ENCODE data around the gene FAM161B.
"Not testable (repeated sequence)": the region's sequence is repeated elsewhere in the genome, so short reads cannot be mapped to it uniquely, and the experiment has no call there.

FAM161B gene, protein sequence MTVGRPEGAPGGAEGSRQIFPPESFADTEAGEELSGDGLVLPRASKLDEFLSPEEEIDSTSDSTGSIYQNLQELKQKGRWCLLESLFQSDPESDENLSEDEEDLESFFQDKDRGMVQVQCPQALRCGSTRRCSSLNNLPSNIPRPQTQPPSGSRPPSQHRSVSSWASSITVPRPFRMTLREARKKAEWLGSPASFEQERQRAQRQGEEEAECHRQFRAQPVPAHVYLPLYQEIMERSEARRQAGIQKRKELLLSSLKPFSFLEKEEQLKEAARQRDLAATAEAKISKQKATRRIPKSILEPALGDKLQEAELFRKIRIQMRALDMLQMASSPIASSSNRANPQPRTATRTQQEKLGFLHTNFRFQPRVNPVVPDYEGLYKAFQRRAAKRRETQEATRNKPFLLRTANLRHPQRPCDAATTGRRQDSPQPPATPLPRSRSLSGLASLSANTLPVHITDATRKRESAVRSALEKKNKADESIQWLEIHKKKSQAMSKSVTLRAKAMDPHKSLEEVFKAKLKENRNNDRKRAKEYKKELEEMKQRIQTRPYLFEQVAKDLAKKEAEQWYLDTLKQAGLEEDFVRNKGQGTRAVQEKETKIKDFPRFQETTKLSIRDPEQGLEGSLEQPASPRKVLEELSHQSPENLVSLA

DNA sequence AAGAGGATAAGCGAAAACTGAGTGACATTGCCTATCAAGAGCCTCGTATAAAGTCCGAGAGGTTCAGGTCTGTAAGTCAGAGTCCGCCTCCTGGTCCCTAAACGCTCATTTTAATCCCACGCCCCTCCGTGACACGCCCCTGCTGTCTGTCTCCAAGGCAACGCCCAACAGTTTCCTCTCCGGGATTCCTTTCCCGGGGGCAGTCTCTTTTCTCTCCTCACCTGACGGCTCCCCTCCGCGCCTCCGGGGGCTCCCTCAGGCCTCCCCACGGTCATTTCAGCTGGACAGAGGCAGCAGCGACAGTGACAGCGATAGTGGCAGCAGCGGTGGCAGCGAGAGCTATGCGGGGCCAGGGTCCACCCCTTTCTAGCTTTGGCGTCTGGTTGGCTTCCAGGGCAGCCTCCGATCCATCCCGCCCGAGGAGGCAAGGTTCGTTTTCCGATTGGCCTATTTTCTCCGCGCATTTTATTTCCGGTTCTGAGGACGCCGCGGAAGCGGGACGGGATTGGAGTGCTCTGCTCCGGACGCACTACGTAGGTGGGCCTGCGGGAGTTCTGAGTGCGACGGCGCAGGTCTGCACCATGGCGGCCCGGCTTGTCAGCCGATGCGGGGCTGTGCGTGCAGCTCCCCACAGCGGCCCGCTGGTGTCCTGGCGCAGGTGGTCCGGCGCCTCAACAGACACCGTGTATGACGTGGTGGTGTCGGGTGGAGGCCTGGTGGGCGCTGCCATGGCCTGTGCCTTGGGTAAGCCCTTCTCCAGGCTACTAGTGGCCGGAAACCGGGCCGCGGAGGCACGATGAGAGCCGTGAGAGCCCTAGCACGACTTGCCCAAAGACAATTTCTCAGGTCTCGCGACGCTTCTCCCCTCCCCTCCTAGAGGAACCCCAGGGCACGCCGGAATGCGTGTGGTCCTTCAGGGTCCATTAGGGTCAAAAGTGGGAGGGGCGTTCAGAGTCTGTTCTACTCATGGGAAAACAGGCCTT lies at the start of gene FAM161B, which contains the start of gene COQ6:
Gene FAM161B, minus strand, starts transcription at position 343 of the 983 bp plus-strand sequence. Its CDS starts 68 bp downstream, at position 275.
Gene COQ6, plus strand, starts transcription at position 551 of the 983 bp plus-strand sequence. Its CDS starts 31 bp downstream, at position 582.
- Histone ChIP-seq H3K4me1 (ENCODE audit: insufficient read depth, low read length) (no peaks in the 10 kb centered on the region), H3K4me3 (ENCODE audit: low read length) (peak within 1 kb of the TSS; percentile 95), H3K9ac (ENCODE audit: low read depth, low read length) (peak within 1 kb of the TSS; percentile 72; the same call in 1 of the 2 replicates), H3K9me3 (ENCODE audit: insufficient read depth, low read depth, low read length) (no peaks in the 10 kb centered on the region), H3K27ac (ENCODE audit: low read length) (peak within 1 kb of the TSS; percentile 74), H3K27me3 (ENCODE audit: insufficient read depth, low read length) (no peaks in the 10 kb centered on the region), H3K36me3 (ENCODE audit: insufficient read depth, low read depth, low read length) (peaks cover 9% of the 10 kb centered on the region; the same call in 1 of the 2 replicates)

DNA sequence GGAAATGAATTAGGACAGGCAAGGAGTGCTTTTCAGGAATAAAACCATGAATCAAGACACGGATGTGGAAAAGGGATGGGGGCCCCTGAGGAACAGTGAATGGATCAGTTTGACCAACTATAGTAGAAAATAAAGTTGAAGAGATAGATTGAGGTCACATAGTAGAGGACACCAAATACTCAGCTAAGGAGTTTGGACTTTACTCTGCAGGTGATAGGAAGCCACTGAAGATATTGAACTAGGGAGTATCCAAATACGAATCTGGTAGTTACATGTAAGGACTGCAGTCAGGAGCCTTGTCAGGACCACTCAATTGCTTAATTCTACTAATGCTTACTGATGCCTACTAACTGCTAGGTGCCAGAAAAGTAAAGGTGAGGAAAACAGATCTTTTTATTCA lies 48.8 kb upstream of the FAM161B start:
- no peaks in the 10 kb centered on the region for H3K36me3 ChIP-seq (ENCODE audit: insufficient read depth, low read depth, low read length)
- no peak overlapping the region for H3K4me3 ChIP-seq (ENCODE audit: low read length)
- H3K27me3 ChIP-seq (ENCODE audit: insufficient read depth, low read length): no peaks in the 10 kb centered on the region
- H3K9me3 ChIP-seq (ENCODE audit: insufficient read depth, low read depth, low read length): no peaks in the 10 kb centered on the region
- no peaks in the 10 kb centered on the region for H3K4me1 ChIP-seq (ENCODE audit: insufficient read depth, low read length)
- no peak overlapping the region for H3K9ac ChIP-seq (ENCODE audit: low read depth, low read length)
- no peak overlapping the region for H3K27ac ChIP-seq (ENCODE audit: low read length)

DNA sequence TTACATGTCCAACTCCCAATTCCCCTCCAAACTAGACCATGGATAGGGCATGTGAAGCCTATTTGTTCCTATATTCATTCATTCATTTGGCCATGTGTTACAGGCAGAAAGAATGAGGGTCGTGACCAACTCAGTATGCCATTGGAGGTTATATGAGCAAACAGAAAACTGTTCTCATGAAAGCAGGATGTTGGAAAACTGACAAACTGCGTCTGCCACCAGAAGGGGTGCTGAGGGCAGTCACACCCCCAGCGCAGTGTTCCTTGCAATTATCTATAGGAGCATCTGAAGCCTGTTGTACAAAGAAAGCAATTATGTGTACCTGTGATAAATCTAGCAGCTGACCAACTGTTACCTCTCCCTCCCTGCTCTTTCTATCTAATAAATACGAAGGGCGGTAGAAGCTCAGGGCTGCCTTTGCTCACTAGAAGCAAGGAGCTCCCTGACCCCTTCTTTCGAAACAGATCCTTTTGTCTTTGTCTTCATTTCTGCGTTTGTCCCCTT lies 48.1 kb upstream of the FAM161B start:
- Histone ChIP-seq H3K9ac (ENCODE audit: low read depth, low read length) (no peak overlapping the region), H3K9me3 (ENCODE audit: insufficient read depth, low read depth, low read length) (no peaks in the 10 kb centered on the region)

DNA sequence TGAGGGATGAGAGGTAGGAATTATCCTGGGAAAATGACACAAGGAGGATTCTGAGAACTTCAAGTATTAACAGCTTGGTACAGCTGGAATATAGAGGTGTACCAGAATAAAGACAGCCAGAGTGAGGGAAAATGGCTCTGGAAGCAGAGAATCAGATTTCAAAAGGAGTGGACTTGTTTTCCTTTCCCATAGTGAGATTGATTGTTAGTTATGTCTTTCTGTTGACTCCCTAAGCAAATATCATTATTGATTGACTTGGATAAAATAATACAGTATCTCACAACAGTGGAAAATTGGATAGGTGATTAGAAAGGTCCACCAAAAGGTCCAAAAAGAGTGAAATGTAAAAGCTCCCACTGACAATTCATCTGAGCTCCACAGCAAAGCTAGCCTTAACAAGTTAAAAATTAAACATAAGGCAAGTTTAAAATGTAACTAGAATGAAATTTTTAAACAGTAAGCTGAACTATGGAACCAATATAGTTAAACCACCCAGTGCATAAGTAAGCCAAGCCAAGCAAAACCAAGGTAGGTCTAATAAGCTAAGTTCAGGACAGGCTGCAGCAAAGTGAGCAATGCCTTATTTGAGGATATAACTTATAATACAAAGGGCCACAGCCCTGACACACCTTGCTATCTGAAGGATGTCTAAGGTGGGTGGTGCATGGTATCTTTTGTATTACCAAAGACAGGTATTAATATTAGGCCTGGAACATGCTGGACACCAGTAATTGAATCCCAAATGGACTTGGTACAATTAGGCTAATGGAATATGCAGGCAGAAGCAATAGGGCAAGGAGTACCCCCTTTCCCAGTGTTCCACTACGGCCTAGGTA lies 47.4 kb upstream of the FAM161B start:
- Histone ChIP-seq H3K27me3 (ENCODE audit: insufficient read depth, low read length) (no peaks in the 10 kb centered on the region), H3K27ac (ENCODE audit: low read length) (no peak overlapping the region), H3K9ac (ENCODE audit: low read depth, low read length) (no peak overlapping the region), H3K4me3 (ENCODE audit: low read length) (no peak overlapping the region), H3K9me3 (ENCODE audit: insufficient read depth, low read depth, low read length) (no peaks in the 10 kb centered on the region), H3K4me1 (ENCODE audit: insufficient read depth, low read length) (no peaks in the 10 kb centered on the region), H3K36me3 (ENCODE audit: insufficient read depth, low read depth, low read length) (no peaks in the 10 kb centered on the region)

More for the DNA sequence above, 48.1 kb upstream of the FAM161B start:
- H3K27me3 ChIP-seq (ENCODE audit: insufficient read depth, low read length): no peaks in the 10 kb centered on the region
- H3K4me3 ChIP-seq (ENCODE audit: low read length): no peak overlapping the region
- no peaks in the 10 kb centered on the region for H3K4me1 ChIP-seq (ENCODE audit: insufficient read depth, low read length)
- H3K36me3 ChIP-seq (ENCODE audit: insufficient read depth, low read depth, low read length): no peaks in the 10 kb centered on the region
- no peak overlapping the region for H3K27ac ChIP-seq (ENCODE audit: low read length)

DNA sequence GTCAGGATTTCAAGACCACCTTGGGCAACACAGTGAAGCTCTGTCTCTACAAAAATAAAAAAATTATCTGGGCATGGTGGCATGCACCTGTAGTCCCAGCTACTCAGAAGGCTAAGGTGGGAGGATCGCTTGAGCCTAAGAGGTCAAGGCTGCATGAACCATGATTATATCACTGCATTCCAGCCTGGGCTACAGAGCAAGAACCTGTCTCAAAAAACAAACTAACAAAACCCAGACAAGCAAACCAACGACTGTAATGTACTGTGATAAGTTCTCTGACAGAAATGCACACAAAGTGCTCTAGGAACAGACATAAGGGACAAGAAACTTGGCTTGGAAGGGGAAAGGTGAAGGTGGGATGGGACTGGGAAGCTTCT lies 46.8 kb upstream of the FAM161B start:
- Histone ChIP-seq H3K36me3 (ENCODE audit: insufficient read depth, low read depth, low read length) (no peaks in the 10 kb centered on the region), H3K4me3 (ENCODE audit: low read length) (no peak overlapping the region), H3K9me3 (ENCODE audit: insufficient read depth, low read depth, low read length) (no peaks in the 10 kb centered on the region), H3K27ac (ENCODE audit: low read length) (no peak overlapping the region), H3K9ac (ENCODE audit: low read depth, low read length) (no peak overlapping the region), H3K27me3 (ENCODE audit: insufficient read depth, low read length) (no peaks in the 10 kb centered on the region), H3K4me1 (ENCODE audit: insufficient read depth, low read length) (no peaks in the 10 kb centered on the region)

DNA sequence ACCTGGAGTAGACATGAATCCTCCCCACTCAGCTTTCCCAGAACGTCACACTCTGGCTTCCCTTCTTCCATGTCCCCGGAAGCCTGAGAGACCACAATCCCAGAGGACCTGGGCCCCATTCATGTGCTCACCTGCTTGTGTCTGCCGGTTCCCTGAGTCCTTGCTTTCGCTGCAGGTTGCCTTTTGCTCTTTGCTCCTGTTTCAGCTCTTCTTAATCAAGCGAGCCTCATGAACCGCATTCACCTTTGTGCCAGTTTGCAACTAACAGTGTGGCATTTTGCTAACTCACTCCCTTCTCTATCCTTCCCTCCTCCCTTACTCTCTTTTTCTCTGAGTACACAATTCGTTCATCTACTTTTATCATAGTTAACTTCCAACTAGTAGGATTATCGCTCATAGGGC lies 46.1 kb upstream of the FAM161B start:
- Histone ChIP-seq H3K9me3 (ENCODE audit: insufficient read depth, low read depth, low read length) (no peaks in the 10 kb centered on the region), H3K27ac (ENCODE audit: low read length) (no peak overlapping the region), H3K4me1 (ENCODE audit: insufficient read depth, low read length) (no peaks in the 10 kb centered on the region), H3K9ac (ENCODE audit: low read depth, low read length) (no peak overlapping the region), H3K4me3 (ENCODE audit: low read length) (no peak overlapping the region), H3K36me3 (ENCODE audit: insufficient read depth, low read depth, low read length) (no peaks in the 10 kb centered on the region), H3K27me3 (ENCODE audit: insufficient read depth, low read length) (no peaks in the 10 kb centered on the region)

DNA sequence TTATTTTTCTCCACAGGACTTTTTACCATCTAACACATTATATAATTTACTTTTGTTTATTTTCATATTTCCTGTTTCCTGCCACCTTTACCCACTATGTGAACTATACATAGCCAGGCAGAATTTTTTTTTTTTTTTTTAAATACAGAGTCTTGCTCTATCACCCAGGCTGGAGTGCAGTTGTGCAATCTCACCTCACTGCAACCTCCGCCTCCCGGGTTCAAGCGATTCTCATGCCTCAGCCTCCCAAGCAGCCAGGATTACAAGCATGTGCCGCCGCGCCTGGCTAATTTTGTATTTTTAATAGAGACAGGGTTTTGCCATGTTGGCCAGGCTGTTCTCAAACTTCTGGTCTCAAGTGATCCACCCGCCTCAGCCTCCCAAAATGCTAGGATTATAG lies 45.0 kb upstream of the FAM161B start:
- H3K4me1 ChIP-seq (ENCODE audit: insufficient read depth, low read length); H3K36me3 ChIP-seq (ENCODE audit: insufficient read depth, low read depth, low read length); H3K9me3 ChIP-seq (ENCODE audit: insufficient read depth, low read depth, low read length); H3K4me3 ChIP-seq (ENCODE audit: low read length); H3K9ac ChIP-seq (ENCODE audit: low read depth, low read length); H3K27me3 ChIP-seq (ENCODE audit: insufficient read depth, low read length); H3K27ac ChIP-seq (ENCODE audit: low read length): not testable (repeated sequence)

DNA sequence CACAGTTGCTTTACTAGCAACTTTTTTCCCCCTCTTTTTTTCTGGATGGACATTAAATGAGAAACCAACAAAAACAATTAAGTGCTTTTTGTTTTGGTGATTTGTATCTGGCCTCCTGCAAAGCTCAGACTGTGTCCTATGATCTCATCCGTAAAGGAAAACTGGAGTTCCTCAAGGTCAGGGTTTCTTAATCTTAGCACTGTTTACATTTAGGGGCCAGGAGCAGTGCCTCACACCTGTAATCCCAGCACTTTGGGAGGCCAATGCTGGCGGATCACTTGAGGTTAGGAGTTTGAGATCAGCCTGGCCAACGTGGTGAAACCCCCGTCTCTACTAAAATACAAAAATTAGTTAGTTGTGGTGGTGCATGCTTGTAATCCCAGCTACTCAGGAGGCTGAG lies 41.2 kb upstream of the FAM161B start:
- Histone ChIP-seq H3K4me1 (ENCODE audit: insufficient read depth, low read length) (no peaks in the 10 kb centered on the region), H3K4me3 (ENCODE audit: low read length) (no peak overlapping the region), H3K9ac (ENCODE audit: low read depth, low read length) (no peak overlapping the region), H3K36me3 (ENCODE audit: insufficient read depth, low read depth, low read length) (peaks cover 7% of the 10 kb centered on the region; the same call in 1 of the 2 replicates), H3K27me3 (ENCODE audit: insufficient read depth, low read length) (no peaks in the 10 kb centered on the region), H3K27ac (ENCODE audit: low read length) (no peak overlapping the region), H3K9me3 (ENCODE audit: insufficient read depth, low read depth, low read length) (no peaks in the 10 kb centered on the region)

DNA sequence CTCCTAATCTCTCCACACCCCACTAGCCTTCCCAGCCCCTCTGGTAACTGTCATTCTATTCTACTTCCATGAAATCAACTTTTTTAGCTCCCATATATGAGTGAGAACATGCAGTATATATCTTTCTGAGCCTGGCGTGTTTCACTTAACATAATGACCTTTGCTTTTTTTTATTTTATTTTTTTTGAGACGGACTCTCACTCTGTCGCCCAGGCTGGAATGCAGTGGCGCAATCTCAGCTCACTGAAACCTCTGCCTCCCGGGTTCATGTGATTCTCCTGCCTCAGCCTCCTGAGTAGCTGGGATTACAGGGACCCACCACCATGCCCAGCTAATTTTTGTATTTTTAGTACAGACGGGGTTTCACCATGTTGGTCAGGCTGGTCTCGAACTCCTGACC lies 38.8 kb upstream of the FAM161B start:
- not testable (repeated sequence) for H3K4me1 ChIP-seq (ENCODE audit: insufficient read depth, low read length); H3K27ac ChIP-seq (ENCODE audit: low read length); H3K4me3 ChIP-seq (ENCODE audit: low read length); H3K36me3 ChIP-seq (ENCODE audit: insufficient read depth, low read depth, low read length); H3K27me3 ChIP-seq (ENCODE audit: insufficient read depth, low read length); H3K9me3 ChIP-seq (ENCODE audit: insufficient read depth, low read depth, low read length); H3K9ac ChIP-seq (ENCODE audit: low read depth, low read length)

DNA sequence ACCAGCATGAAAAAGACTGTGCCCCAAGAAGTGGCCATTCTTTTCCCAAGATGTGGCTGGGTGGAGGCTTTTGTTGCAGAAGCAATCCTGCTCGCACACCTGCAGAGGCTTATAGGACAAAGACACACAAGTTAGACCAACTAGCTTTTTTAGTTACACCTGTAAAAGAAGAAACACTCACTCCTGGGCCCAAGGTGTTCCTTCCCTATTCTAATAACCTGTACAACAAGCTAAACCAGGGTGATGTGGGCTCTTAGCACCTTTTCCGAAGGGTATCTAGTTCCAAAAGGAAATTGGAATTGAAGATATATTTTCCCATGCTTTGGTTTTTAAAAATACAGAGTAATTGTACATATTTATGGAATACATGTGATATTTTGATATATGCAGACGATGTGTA lies 38.2 kb upstream of the FAM161B start:
- no peaks in the 10 kb centered on the region for H3K4me1 ChIP-seq (ENCODE audit: insufficient read depth, low read length)
- H3K9ac ChIP-seq (ENCODE audit: low read depth, low read length): no peak overlapping the region
- H3K9me3 ChIP-seq (ENCODE audit: insufficient read depth, low read depth, low read length): no peaks in the 10 kb centered on the region

More for the DNA sequence above, 38.2 kb upstream of the FAM161B start:
- Histone ChIP-seq H3K27ac (ENCODE audit: low read length) (no peak overlapping the region), H3K4me3 (ENCODE audit: low read length) (no peak overlapping the region), H3K27me3 (ENCODE audit: insufficient read depth, low read length) (no peaks in the 10 kb centered on the region), H3K36me3 (ENCODE audit: insufficient read depth, low read depth, low read length) (peaks cover 8% of the 10 kb centered on the region; the same call in 1 of the 2 replicates)
